Loucy (cell line): ENCODE data around the gene TBC1D22A.

ENCODE experiments used
- H2AFZ ChIP-seq: fragments of 200-600 bp; sonication (generic); 2 replicates; pipeline ENCODE4 v1.6.0; 2016; ENCODE audit warnings: antibody characterized with exemption, mild to moderate bottlenecking, low read length, moderate library complexity
- H3F3A ChIP-seq: fragments of 200-600 bp; 2 replicates; pipeline ENCODE4 v1.6.0; 2016; ENCODE audit warnings: antibody characterized with exemption, low read depth, mild to moderate bottlenecking
- H3K27me3 ChIP-seq: fragments of 200-600 bp; sonication (generic); 2 replicates; pipeline ENCODE4 v1.6.1; 2014; ENCODE audit warnings: low read length, mild to moderate bottlenecking; ENCODE audit not compliant: insufficient read depth, poor library complexity, severe bottlenecking
- H3K36me3 ChIP-seq: fragments of 200-600 bp; sonication (generic); 2 replicates; pipeline ENCODE4 v1.6.1; 2016; ENCODE audit warnings: low read length; ENCODE audit not compliant: insufficient read depth
- H3K4me1 ChIP-seq: fragments of 200-600 bp; sonication (generic); 2 replicates; pipeline ENCODE4 v1.5.1; 2014; ENCODE audit warnings: low read length, mild to moderate bottlenecking; ENCODE audit not compliant: insufficient read depth, poor library complexity, severe bottlenecking
- H3K4me2 ChIP-seq: fragments of 200-600 bp; sonication (generic); 2 replicates; pipeline ENCODE4 v1.6.0; 2014; ENCODE audit warnings: antibody characterized with exemption, low read length, low read depth, mild to moderate bottlenecking; ENCODE audit not compliant: poor library complexity, severe bottlenecking
- H3K4me3 ChIP-seq: fragments of 200-600 bp; sonication (generic); 2 replicates; pipeline ENCODE4 v1.5.1; 2014; ENCODE audit warnings: low read length, mild to moderate bottlenecking, mixed read lengths; ENCODE audit not compliant: poor library complexity, severe bottlenecking
- H3K79me2 ChIP-seq: fragments of 200-600 bp; sonication (generic); 2 replicates; pipeline ENCODE4 v1.6.1; 2014; ENCODE audit warnings: low read length; ENCODE audit not compliant: insufficient read depth
- H3K9ac ChIP-seq: fragments of 200-600 bp; sonication (generic); 2 replicates; pipeline ENCODE4 v1.6.0; 2014; ENCODE audit warnings: mild to moderate bottlenecking, low read depth, low read length, moderate library complexity; ENCODE audit not compliant: poor library complexity, severe bottlenecking
- H3K9me2 ChIP-seq: fragments of 200-600 bp; sonication (generic); replicated peaks from 2 replicates; pipeline ENCODE4 v1.6.1; 2016; ENCODE audit warnings: low read depth, low read length, mixed read lengths
- H3K9me3 ChIP-seq: fragments of 200-600 bp; sonication (generic); 2 replicates; pipeline ENCODE4 v1.6.1; 2014; ENCODE audit warnings: mild to moderate bottlenecking, antibody characterized with exemption, low read length, low read depth; ENCODE audit not compliant: insufficient read depth
- H4K20me1 ChIP-seq: fragments of 200-600 bp; sonication (generic); 2 replicates; pipeline ENCODE4 v1.6.0; 2014; ENCODE audit warnings: antibody characterized with exemption, low read length, mild to moderate bottlenecking; ENCODE audit not compliant: insufficient read depth, poor library complexity, severe bottlenecking
- CTCF ChIP-seq: fragments of 200-600 bp; sonication (generic); conservative IDR thresholded peaks from 2 replicates; pipeline ENCODE4 v1.5.1; 2014; ENCODE audit warnings: mild to moderate bottlenecking, antibody characterized with exemption, low read length
- EZH2phosphoT487 ChIP-seq: fragments of 200-600 bp; IDR thresholded peaks from 2 replicates; pipeline ENCODE4 v1.6.1; 2018; ENCODE audit warnings: antibody characterized with exemption, mild to moderate bottlenecking, moderate library complexity, borderline replicate concordance

TBC1D22A gene

GRCh38 chr22:47119181-47119580 is 356.7 kb downstream of the TBC1D22A start:
- Histone ChIP-seq H3K9ac (no peak overlapping the region), H3K9me2 (no peaks in the 10 kb centered on the region), H3F3A (no peaks in the 10 kb centered on the region), H3K79me2 (no peaks in the 10 kb centered on the region), H3K4me3 (no peak overlapping the region), H3K4me2 (no peak overlapping the region), H3K9me3 (no peaks in the 10 kb centered on the region), H3K27me3 (no peaks in the 10 kb centered on the region), H3K36me3 (no peaks in the 10 kb centered on the region), H3K4me1 (no peaks in the 10 kb centered on the region), H4K20me1 (no peaks in the 10 kb centered on the region), H2AFZ (no peak overlapping the region)
- TF ChIP-seq EZH2phosphoT487 (no peak), CTCF (no peak)

- Histone ChIP-seq H3K36me3 (no peaks in the 10 kb centered on the region), H2AFZ (no peak overlapping the region), H3K9me3 (no peaks in the 10 kb centered on the region), H3F3A (no peaks in the 10 kb centered on the region), H3K79me2 (no peaks in the 10 kb centered on the region), H4K20me1 (no peaks in the 10 kb centered on the region), H3K9me2 (no peaks in the 10 kb centered on the region), H3K4me3 (no peak overlapping the region), H3K27me3 (no peaks in the 10 kb centered on the region), H3K9ac (no peak overlapping the region), H3K4me1 (no peaks in the 10 kb centered on the region), H3K4me2 (no peak overlapping the region)
- TF ChIP-seq CTCF, result no peak
- no peak for TF ChIP-seq EZH2phosphoT487
These were observed 357.9 kb downstream of the TBC1D22A start for GRCh38 chr22:47120399-47120798.

- no peaks in the 10 kb centered on the region for H3K9me2 ChIP-seq
- no peaks in the 10 kb centered on the region for H3K9me3 ChIP-seq
- H4K20me1 ChIP-seq, result no peaks in the 10 kb centered on the region
- no peaks in the 10 kb centered on the region for H3K27me3 ChIP-seq
- TF ChIP-seq CTCF (no peak), EZH2phosphoT487 (no peak)
- no peaks in the 10 kb centered on the region for H3K79me2 ChIP-seq
- no peak overlapping the region for H3K4me2 ChIP-seq
- H2AFZ ChIP-seq, result no peak overlapping the region
- no peak overlapping the region for H3K4me3 ChIP-seq
- no peaks in the 10 kb centered on the region for H3K36me3 ChIP-seq
- H3K9ac ChIP-seq, result no peak overlapping the region
- no peaks in the 10 kb centered on the region for H3F3A ChIP-seq
- no peaks in the 10 kb centered on the region for H3K4me1 ChIP-seq
These were observed 359.3 kb downstream of the TBC1D22A start for GRCh38 chr22:47121791-47122190.
